Hematopoietic multipotent progenitor cell treated with erythropoietin and hydrocortisone succinate and interleukin-3 and kit ligand, for 8 days (in vitro differentiated cells): ENCODE results near the gene PRR11.
"Not testable (repeated sequence)": the region's sequence is repeated elsewhere in the genome, so short reads cannot be mapped to it uniquely, and the experiment has no call there.

Experiments
- DNase-seq: peaks from one replicate; pipeline ENCODE4 v3.0.0-alpha.2; 2015

PRR11 gene

DNA sequence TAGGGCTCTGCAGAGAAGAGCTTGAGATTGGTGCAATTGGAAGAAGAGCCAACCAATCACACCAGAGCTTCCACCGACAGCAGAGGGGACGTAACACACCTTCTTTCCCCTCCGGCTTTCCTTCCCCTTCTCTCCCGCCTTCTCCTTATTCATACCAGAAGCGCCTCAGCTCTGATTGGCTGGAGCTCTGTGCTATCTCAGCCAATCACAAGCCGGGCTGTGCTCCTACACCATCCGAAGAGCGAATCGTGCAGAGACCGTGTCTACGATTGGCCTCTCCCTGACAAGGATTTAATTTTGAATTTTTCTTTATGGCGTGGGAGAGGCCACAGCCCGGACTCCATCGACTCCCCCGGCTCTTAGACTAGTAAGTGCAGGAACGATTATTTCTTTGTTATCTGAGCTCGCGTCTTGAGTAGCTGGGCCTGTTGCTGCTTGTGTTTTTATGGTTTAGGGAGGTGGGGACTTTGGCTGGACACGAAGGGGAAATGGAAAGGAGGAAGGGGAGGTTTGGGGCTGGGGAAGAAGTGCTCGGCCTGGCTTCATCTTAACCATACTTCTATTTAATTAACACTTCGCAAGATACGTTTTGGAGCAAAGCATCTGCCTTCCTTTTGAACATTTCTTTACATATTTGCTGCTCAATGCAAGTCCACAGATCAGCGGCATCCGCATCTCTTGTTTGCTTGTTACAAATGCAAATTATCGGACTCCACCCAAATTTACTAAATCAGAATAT lies at the start of gene PRR11:
PRR11 (plus strand) TSS at position 308 of the 739 bp plus-strand sequence. CDS start 14,007 bp downstream, outside the sequence.
- DNase-seq: peak; percentile 43

DNA sequence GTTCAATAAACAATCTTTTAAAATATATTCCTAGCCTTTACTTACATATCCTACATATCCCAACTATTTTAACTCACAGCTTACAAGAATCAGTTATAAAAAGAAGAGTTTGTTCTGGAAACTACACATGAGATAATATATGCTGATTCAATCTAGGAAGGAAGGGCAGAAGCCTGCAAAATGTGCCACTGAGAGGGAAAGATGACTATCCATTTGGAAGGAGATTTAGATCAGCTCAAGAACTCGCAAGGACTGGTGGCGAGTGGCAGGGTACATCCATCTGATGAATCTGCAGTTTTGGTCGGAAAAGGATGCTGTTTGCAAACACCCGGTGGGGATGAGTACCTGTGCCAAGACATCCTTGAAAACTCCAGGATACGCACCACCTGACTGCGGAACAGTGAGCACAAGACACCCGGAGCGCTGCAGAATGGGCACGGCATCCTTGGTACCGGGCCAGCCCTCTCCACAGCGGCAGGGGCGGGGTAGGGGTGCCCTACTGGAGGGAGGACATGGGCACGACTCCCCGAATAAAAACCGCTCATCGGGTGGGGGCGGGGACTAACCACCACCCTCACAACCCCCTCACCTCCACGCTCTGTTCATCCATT lies 49.6 kb upstream of the PRR11 start:
- peak; percentile 76 for DNase-seq

DNA sequence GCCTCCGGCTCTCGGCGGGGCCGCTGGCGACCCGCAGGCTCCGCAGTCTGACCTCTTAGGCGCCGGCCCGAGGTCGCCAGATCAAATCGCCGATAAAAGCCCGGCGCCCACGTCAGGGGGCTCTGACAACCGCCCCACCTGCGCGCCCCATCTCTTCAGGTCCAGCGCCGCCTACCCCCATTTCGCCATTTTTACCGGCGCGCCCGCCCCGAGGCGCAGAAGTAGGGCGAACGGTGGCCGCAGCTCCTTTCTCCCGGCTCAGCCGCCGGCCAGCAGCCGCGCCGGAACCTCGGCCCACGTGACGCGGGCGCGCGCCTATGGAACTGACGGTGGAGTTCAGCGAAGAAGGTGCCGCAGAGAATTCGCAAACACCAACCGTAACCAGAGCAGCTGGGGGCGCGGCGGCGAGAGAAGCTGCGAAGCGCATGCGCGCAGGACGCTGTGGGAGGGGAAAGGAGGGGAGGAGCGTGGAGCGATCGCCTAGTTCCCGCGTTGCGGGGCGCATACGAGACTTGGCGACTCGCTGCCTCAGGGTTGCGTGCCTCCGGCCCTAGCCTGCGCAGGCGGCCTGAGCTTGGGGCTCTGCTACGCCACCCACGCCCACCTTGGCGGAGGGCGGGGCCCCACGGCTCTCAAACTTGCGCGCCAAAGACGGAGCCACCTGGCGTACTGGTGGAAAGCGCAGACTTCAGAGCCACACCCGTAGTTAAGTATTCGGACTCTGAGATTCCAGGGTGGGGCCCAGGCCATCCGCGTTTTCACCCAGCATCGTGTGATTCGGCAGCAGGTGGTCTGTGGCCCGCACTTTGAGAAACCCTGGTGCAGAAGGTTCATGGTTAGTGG lies 48.9 kb upstream of the PRR11 start, which contains the start of gene TRIM37:
TRIM37 (minus strand) TSS at position 418 of the 843 bp plus-strand sequence. CDS start 419 bp downstream, outside the sequence.
- peak; percentile 98 for DNase-seq

DNA sequence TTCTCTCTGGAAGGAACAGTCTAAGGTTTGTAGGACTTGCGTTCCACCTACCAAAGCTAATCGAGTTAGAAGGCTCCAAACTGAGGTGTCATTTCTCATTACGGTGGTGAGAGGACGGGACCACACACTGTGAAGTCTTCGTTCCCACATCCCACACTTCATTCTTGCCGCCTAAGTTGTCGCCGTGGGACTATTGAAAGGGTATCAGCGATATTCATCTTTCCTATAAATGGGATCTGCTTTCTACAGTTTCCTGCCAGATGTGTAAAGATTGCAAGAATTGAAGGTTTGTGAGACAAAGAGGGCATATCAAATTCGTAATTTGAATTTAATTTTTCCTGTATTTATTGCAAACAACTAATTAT lies 48.3 kb upstream of the PRR11 start:
- no peak for DNase-seq

DNA sequence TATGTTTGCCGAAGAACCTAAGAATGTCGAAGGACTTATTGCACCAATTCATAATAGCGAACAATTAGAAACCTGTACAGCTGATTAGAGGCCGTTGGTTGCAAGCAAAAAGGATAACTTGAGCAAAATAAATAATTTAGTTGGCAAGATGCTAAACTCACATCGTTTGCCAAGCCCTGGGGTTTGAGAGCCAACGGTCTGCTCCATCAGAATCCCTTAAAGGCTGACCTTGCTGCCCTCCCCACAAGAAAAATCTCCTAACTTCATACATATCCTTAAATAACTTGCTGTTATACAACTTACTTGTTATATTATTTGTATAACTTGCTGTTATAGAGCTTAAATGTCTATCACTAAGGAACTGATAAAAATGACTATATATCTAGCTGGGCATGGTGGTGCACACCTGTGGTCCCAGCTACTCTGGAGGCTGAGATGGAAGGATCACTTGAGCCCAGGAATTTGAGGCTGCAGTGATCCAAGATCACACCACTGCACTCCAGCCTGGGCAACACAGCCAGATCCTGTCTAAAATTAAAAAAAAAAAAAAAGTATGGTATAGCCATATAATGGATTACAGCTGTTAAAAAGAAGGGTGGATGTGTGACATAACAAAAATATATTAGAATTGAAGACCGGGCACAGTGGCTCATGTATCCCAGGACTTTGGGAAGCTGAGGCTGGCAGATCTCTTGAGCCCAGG lies 47.0 kb upstream of the PRR11 start:
- DNase-seq: no peak

DNA sequence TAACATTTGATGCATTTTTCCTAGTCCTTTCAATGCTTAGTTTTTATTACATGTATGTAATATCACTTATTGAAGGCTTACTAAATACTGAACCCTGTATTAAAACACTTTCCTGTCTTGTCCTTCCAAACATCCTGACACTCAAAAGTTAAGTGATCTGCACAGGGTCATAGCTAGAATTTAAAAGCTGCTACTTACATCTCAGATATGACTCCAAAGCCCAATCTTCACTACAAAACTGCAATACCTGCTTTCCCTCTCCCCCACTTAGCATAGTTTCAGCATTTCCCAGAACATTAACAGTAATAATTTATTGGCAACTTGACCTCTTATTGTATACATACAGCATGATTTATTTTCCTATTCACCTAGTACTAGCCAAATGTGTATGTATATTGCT lies 44.6 kb upstream of the PRR11 start:
- no peak for DNase-seq

DNA sequence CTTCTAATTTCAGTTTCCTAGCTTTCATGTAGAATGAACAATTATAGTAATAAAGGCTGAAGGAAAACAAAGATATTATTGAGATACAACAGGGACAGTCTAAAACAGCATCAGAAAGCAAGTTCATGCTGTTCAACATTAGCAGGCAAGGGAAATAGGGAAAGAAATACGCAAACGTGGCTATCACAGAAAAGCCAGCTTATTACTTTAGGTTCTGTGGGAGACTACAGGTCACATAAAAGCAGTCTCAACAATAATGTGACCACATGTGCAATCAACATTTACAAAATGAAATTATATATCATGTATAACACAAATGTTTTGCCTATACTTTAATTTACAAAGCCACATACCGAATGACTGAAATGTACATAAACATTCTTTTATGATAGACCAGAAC lies 44.0 kb upstream of the PRR11 start:
- DNase-seq: no peak

DNA sequence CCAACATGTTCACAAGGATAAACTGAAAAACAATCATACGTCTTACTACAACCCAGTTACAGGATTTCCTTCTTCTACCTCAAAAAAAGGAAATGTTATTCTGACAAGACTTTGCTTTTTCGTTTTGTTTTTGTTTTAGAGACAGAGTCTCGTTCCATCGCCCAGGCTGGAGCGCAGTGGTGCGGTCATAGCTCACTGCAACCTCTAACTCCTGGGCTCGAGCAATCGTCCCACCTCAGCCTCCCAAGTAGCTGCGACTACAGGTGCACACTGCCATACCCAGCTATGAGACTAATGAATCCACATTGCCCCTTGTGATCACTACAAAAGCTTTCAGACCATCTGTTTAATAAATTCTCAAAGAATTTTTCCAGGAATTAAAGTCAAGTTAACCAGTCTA lies 40.1 kb upstream of the PRR11 start:
- DNase-seq: no peak

DNA sequence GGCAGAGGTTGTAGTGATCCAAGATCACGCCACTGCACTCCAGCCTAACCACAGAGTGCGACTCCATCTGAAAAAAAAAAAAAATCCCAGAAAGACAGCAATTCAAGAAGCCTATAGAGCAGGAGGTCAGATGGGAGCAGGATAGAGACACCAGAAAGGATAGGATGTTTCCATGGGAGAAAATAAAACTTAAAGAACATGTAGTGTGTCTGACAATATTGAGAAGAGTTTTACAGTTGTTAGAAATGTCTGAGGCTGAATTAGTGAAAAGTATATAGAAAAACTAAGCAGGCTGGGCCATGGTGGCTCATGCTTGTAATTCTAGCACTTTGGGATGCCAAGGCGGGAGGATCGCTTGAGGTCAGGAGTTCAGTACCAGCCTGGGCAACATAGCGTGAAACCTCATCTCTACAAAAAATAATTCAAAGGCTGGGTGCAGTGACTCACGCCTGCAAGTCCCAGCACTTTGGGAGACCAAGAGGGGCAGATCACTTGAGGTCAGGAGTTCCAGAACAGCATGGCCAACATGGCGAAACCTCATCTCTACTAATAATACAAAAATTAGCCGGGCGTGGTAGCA lies 33.6 kb upstream of the PRR11 start:
- no peak for DNase-seq

DNA sequence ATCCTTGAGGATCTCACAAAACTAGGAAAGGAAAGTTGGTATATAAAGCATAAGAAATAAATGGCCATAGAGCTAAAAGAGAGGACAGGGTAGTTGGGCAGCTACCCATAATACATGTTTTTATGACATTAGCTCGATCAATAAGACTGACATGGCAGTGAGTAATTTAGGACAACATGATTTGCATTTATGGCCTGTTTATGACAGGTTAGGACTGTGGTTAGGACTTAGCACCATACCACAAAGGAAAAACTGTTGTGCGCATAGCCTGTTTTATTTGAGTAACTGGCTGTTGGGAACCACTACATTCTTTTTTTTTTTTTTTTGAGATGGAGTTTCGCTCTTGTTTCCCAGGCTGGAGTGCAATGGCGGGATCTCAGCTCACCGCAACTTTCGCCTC lies 30.9 kb upstream of the PRR11 start:
- DNase-seq: no peak

DNA sequence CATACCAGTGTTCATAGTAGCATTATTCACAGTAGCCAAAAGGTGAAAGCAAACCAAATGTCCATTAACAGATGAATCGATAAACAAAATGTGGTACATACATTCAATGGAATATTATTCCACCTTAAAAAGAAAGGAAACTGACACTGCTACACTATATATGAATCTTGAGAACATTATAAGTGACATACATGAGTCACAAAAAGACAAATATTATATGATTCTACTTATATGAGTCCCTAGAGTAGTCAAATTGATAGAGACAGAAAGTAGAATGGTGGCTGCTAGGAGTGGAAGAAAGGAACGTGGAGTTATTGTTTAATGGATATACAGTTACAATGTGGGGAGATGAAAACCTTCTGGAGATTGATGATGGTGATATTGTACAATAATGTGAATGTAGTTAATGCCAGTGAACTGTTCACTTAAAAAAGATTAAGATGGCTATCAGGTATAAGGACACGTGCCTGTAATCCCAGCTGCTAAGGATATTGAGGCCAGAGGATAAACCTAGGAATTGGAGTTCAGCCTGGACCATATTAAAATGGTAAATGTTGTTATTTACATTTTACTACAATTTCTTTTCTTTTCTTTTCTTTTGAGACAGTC lies 28.6 kb upstream of the PRR11 start:
- no peak for DNase-seq

DNA sequence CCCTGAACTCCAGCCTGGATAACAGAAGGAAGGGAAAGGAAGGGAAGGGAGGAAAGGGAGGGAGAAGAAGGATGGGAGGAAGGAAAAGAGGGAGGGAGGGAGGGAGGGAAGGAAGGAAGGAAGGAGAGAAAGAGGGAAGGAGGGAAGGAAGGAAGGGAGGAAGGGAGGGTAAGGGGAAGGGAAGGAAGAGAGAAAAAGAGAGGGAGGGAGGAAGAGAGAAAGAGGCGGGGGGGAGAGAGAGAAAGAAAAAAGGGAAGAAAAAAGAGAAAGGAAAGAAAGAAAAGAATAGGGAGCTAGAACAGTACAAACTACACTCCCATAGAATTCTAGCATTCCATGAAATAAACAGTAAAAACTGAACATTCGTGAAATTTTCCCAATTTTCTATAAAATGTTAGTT lies 25.7 kb upstream of the PRR11 start:
- DNase-seq: no peak

DNA sequence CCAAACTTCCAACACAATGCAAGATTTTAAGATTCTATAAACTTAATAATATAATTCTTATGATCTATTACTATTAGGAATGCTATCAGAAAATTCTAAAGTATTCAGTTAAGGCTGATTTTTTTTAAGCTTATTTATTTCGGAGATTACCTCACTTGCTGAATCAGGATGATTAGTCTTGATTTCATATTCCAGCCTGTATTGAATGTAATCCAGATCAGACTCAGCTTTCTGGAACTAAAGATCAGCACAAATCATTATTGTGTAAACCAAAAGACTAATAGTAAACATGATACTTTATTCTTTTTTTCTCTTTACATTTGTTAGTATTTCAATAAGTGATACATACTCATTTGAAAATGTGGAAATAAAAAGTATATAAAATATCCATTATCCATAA lies 24.4 kb upstream of the PRR11 start:
- no peak for DNase-seq

DNA sequence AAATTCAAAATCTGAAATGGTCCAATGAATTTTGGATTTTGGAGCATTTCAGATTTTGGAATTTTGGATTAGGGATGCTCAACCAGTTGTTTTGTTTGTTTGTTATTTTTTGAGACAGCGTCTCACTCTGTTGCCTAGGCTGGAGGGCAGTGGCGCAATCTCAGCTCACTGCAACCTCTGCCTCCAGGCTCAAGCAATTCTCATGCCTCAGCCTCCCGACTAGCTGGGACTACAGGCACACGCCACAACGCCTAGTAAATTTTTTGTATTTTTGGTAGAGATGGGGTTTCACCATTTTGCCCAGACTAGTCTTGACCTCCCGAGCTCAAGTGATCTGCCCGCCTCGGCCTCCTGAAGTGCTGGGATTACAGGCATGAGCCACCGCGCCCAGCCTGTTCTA lies 17.2 kb upstream of the PRR11 start:
- not testable (repeated sequence) for DNase-seq

DNA sequence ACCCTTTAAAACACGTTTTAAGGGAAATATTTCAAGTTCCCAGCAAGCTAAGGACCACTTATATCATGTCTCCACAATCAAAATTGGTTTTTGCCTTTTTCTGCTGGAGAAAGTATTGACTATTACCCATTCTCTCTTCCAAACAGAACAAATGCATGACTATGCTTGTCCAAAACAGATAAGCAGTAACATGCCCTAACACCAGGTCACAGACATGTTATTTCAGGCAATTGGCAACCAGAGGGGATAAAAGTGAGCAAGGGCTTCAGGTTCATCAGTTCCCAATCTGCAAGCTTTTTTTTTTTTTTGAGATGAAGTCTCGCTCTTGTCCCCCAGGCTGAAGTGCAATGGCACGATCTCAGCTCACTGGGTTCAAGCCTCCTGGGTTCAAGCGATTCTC lies 15.6 kb upstream of the PRR11 start:
- peak; percentile 63 for DNase-seq

DNA sequence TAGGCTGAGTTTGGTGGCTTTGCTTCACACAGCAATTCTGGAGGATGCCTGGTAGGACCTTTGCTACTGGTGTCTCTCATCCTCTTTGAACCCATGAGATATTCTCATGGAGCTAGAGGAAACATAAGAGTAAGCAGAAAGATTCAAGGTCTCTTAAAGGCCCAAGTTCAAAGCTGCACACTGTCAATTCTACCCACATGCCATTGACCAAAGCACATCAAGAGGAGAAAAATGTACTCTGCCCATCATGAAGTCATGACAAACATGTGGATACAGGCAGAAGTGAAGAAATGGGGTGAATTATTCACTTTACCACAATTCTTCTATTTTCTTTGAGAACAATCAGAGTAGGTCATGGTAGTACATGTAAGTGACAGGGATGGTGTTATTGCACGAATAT lies 13.7 kb upstream of the PRR11 start:
- no peak for DNase-seq

DNA sequence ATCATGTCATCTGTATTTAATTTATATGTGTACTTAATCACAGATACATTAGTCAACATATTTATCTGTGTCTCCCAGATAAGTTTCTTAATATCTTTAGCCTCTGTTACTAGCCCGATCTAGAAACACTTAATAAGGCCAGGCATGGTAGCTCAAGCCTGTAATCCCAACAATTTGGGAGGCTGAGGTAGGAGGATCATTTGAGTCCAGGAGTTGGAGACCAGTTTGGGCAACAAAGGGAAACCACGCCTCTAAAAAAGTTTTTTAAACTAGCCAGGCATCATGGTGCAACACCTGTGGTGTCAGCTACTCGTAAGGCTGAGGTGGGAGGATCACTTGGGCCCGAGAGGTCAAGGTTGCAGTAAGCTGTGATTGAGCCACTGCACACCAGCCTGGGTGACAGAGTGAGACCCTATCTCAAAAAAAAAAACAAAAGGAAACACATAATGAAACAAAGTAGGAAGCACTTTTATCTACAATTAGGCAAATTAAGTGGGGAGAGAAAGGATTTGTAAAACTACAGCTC lies 9.9 kb upstream of the PRR11 start:
- no peak for DNase-seq

DNA sequence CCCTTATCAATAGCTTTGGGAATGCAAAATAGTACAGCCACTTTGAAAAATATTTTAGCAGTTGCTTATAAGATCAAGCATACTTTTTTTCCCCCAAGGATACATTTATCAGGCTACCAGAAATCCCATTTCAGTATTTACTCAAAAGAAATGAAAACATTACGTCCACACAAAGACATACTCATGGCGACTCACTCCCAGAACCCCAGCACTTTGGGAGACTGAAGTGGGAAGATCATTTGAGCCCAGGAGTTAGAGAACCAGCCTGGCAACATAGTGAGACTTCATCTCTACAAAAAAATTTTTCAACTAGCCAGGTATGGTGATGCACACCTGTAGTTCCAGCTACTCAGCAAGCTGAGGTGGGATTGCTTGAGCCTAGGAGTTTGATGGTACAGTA lies 6.5 kb upstream of the PRR11 start:
- DNase-seq: no peak

DNA sequence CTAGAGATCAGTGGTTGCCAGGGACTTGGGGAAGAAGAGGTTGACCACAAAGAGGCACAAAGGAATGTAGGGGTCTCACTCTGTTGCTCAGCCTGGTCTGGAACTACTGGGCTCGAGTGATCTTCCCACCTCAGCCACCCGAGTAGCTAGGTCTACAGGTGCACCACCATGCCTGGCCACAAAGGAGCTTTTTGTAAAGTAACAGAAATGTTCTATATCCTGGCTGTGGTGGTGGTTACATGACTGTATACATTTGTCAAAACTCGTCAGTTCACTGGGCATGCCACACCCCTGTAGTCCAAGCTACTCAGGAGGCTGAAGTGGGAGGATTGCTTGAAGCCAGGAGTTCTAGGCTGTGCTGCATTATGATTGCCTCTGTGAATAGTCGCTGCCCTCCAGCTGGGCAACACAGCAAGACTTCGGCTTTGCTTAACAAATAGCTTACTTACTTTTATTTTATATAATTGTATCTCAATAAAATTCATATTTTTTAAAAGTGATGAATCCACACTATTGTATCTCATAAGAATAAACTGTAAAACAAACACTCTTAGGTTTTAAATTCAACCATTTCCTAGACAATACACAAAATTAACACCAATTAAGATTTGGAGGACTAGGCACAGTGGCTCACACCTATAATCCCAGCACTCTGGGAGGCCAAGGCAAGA lies 5.6 kb upstream of the PRR11 start:
- peak; percentile 32 for DNase-seq

DNA sequence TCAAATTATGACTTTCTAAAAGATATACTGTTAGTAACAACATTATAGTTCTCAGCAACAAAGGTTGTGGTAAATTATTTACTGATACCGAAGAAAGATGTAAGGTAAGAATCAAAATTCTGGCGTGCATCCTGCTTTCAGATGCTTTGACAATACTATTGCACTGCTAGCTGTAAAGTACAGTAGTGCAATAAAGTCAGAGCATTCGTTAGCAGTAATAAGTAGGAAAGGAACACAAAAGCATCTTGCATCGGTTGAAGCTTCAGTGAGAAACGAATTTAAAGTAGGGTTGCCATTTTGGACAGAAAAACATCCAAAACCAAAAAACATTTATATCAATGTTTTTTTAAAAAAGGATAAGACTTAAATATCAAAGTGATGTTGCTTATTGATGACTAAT lies 4.5 kb upstream of the PRR11 start:
- no peak for DNase-seq

DNA sequence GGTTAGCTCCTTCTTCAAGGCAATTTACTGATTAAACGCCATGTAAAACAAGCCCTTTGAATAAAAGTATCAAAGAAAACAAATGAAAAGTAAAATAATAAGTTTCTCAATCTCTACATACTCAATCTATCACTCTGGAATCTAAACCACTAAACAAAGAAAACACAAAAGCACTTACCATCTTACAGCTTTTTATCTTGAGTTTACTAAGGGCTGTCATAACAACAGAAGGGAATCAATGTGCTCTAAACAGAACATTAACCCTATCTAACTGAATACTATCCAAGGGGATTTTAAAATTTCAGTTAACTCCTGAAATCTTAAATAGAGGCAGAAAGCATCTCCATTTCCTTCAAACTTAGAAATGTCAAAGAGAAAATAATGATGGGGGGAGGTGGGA lies 4.0 kb upstream of the PRR11 start:
- DNase-seq: no peak

DNA sequence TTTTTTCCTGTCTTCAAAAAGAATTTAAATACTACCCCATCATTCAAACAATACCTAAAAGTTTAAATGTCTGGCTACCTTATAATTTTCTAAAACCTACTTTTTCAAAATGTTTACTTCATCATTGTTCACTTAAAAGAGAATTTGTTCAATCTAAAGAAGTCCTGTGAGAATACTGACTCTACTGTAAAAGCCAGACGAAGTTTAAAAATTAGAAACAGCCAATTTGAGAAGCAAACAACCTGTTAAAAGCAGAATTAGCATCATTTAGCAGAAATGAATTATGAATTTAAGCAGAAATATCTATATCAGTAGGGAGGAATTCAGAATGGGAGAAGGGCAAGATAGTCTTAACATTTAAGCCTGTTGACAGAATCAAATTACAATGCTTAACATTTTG lies 2.6 kb upstream of the PRR11 start:
- no peak for DNase-seq
